Right lobe of liver (tissue), 4 donors: Measurements from ENCODE around the gene CDC45.

ENCODE experiments used
- POLR2A ChIP-seq: fragments of 450-650 bp; IDR thresholded peaks from one replicate; pipeline ENCODE4 v1.6.1; 2017; ENCODE audit warnings: antibody characterized with exemption, mild to moderate bottlenecking
- TF ChIP-seq, protein P1 (sequence below), 4 donors: fragments of 200-600 bp in 3 of 4; fragments of 450-650 bp in 1 of 4; IDR thresholded peaks; one replicate each; pipeline versions ENCODE4 v1.5.1 to v1.8.0; 2016 to 2022; ENCODE audit warnings: antibody characterized with exemption in 4 of 4, mild to moderate bottlenecking in 2 of 4
- donor health status: DM: no; HTN: no; CAD: no.
- donor health status: DM: no; HTN: no; CAD: no.
- donor health status: DM: no; HTN: yes; CAD: no.

DNA sequence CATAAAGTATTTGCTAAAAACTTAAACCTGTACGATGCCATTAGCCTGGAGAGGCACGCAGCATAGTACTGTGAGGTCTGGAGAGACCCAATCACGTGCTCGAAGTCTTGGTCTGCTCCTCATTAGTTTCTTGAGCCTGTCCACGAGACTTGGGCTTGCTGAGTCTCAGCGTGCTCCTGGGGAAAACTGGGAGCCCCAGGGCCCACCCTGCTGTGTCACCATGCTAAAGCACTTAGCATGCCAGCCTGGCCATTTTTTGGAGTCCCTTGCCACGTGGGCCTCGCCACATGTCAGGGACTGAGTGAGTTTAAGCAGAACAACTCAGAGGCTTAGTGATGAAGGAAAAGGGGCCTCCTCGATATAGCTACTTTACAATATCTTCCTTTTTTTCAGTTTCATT is 2.6 kb downstream of the CDC45 start:
- TF ChIP-seq, protein P1, sequence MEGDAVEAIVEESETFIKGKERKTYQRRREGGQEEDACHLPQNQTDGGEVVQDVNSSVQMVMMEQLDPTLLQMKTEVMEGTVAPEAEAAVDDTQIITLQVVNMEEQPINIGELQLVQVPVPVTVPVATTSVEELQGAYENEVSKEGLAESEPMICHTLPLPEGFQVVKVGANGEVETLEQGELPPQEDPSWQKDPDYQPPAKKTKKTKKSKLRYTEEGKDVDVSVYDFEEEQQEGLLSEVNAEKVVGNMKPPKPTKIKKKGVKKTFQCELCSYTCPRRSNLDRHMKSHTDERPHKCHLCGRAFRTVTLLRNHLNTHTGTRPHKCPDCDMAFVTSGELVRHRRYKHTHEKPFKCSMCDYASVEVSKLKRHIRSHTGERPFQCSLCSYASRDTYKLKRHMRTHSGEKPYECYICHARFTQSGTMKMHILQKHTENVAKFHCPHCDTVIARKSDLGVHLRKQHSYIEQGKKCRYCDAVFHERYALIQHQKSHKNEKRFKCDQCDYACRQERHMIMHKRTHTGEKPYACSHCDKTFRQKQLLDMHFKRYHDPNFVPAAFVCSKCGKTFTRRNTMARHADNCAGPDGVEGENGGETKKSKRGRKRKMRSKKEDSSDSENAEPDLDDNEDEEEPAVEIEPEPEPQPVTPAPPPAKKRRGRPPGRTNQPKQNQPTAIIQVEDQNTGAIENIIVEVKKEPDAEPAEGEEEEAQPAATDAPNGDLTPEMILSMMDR (IDR thresholded peaks at IDR 0.05) = no peak
- TF ChIP-seq POLR2A = no peak
